ENCODE measurements around the gene FAM184B.

- no peak for TF ChIP-seq POLR2AphosphoS5 (IDR thresholded peaks at IDR 0.05)
- no peak for TF ChIP-seq POLR2A (IDR thresholded peaks at IDR 0.05)
- TF ChIP-seq, protein P1, sequence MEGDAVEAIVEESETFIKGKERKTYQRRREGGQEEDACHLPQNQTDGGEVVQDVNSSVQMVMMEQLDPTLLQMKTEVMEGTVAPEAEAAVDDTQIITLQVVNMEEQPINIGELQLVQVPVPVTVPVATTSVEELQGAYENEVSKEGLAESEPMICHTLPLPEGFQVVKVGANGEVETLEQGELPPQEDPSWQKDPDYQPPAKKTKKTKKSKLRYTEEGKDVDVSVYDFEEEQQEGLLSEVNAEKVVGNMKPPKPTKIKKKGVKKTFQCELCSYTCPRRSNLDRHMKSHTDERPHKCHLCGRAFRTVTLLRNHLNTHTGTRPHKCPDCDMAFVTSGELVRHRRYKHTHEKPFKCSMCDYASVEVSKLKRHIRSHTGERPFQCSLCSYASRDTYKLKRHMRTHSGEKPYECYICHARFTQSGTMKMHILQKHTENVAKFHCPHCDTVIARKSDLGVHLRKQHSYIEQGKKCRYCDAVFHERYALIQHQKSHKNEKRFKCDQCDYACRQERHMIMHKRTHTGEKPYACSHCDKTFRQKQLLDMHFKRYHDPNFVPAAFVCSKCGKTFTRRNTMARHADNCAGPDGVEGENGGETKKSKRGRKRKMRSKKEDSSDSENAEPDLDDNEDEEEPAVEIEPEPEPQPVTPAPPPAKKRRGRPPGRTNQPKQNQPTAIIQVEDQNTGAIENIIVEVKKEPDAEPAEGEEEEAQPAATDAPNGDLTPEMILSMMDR (IDR thresholded peaks at IDR 0.05) = no peak
- TF ChIP-seq EP300 (IDR thresholded peaks at IDR 0.05; ENCODE audit: low read depth) = no peak
Measured at GRCh38 chr4:17633600-17633999, 147.8 kb downstream of the FAM184B start.

All from transverse colon (tissue), 4 donors.